GM18519 (cell line): ENCODE results near the gene HEBP1.

Source experiments
- ATAC-seq: cut with Tn5 transposase; IDR thresholded peaks from one replicate; pipeline ENCODE4 v1.9.1; 2021; ENCODE audit warnings: mild to moderate bottlenecking, moderate library complexity; ENCODE audit not compliant: unreplicated experiment, low FRiP score

HEBP1 gene

GRCh38 chr12:12954878-12955625 is 45.0 kb downstream of the HEBP1 start:
- ATAC-seq, result no peak

GRCh38 chr12:12954356-12954755 is 45.7 kb downstream of the HEBP1 start:
- ATAC-seq, result no peak

GRCh38 chr12:12952036-12952435 is 48.0 kb downstream of the HEBP1 start, which contains the start of gene GPRC5D:
GPRC5D (minus strand) TSS chr12:12952170; CDS start chr12:12950384, 1,786 bp downstream.
- no peak for ATAC-seq

GRCh38 chr12:12951504-12951903 is 48.6 kb downstream of the HEBP1 start:
- no peak for ATAC-seq

- ATAC-seq, result no peak
Observed at GRCh38 chr12:12947902-12948301, 52.2 kb downstream of the HEBP1 start.

- no peak for ATAC-seq
Observed at GRCh38 chr12:12946686-12947355, 53.2 kb downstream of the HEBP1 start.

- no peak for ATAC-seq
Observed at GRCh38 chr12:12945591-12945990, 54.5 kb downstream of the HEBP1 start.

GRCh38 chr12:12943586-12944260 is 56.3 kb downstream of the HEBP1 start:
- no peak for ATAC-seq

- ATAC-seq, result no peak
Observed at GRCh38 chr12:12941450-12942350, 58.4 kb downstream of the HEBP1 start.

GRCh38 chr12:12939888-12940287 is 60.2 kb downstream of the HEBP1 start:
- ATAC-seq, result no peak

- no peak for ATAC-seq
Observed at GRCh38 chr12:12938541-12938940, 61.5 kb downstream of the HEBP1 start.

GRCh38 chr12:12936983-12937491 is 63.0 kb downstream of the HEBP1 start:
- ATAC-seq, result no peak

GRCh38 chr12:12934556-12934955 is 65.5 kb downstream of the HEBP1 start:
- ATAC-seq, result no peak

- ATAC-seq, result no peak
Observed at GRCh38 chr12:12933742-12934141, 66.3 kb downstream of the HEBP1 start.

- no peak for ATAC-seq
Observed at GRCh38 chr12:12930633-12931219, 69.3 kb downstream of the HEBP1 start.

- ATAC-seq, result no peak
Observed at GRCh38 chr12:12929696-12930095, 70.4 kb downstream of the HEBP1 start.

- ATAC-seq, result peak; percentile 62
Observed at GRCh38 chr12:12927211-12928079, 72.6 kb downstream of the HEBP1 start.

GRCh38 chr12:12926571-12927071 is 73.4 kb downstream of the HEBP1 start:
- no peak for ATAC-seq

- no peak for ATAC-seq
Observed at GRCh38 chr12:12925388-12925787, 74.7 kb downstream of the HEBP1 start.
